Measurements from ENCODE around the gene PTPRD.

Gene PTPRD

GRCh38 chr9:8867148-8867547 lies 1745.7 kb downstream of the PTPRD start:
- no peaks in the 10 kb centered on the region for H3K36me3 ChIP-seq (ENCODE audit: insufficient read depth, low read length)
- DNase-seq (ENCODE audit: low read depth, low spot score): no peak

GRCh38 chr9:8864545-8864896 lies 1748.3 kb downstream of the PTPRD start:
- Histone ChIP-seq H3K27ac (no peak overlapping the region), H3K9ac (ENCODE audit: insufficient read length) (no peak overlapping the region), H3K9me3 (ENCODE audit: low read depth, low read length) (no peaks in the 10 kb centered on the region), H3K36me3 (ENCODE audit: insufficient read depth, low read length) (no peaks in the 10 kb centered on the region), H3K4me3 (no peak overlapping the region)
- TF ChIP-seq EZH2 (IDR thresholded peaks at IDR 0.05): no peak
- no peak for TF ChIP-seq POLR2AphosphoS5 (IDR thresholded peaks at IDR 0.05; ENCODE audit: borderline replicate concordance, low read depth, low read length)
- no peak for TF ChIP-seq FOXP2 (optimal IDR thresholded peaks at IDR 0.05; ENCODE audit: control extremely low read depth, extremely low read length, insufficient read depth)
- no peak for DNase-seq (ENCODE audit: low read depth, low spot score)

More at GRCh38 chr9:8867148-8867547, 1745.7 kb downstream of the PTPRD start:
- Histone ChIP-seq H3K27ac (no peak overlapping the region), H3K4me3 (no peak overlapping the region), H3K9me3 (ENCODE audit: low read depth, low read length) (no peaks in the 10 kb centered on the region), H3K9ac (ENCODE audit: insufficient read length) (no peak overlapping the region)
- TF ChIP-seq POLR2AphosphoS5 (IDR thresholded peaks at IDR 0.05; ENCODE audit: borderline replicate concordance, low read depth, low read length): no peak
- no peak for TF ChIP-seq FOXP2 (optimal IDR thresholded peaks at IDR 0.05; ENCODE audit: control extremely low read depth, extremely low read length, insufficient read depth)

- Histone ChIP-seq H3K9me3 (ENCODE audit: low read depth, low read length) (no peaks in the 10 kb centered on the region), H3K27ac (no peak overlapping the region), H3K9ac (ENCODE audit: insufficient read length) (no peak overlapping the region), H3K4me3 (no peak overlapping the region), H3K36me3 (ENCODE audit: insufficient read depth, low read length) (no peaks in the 10 kb centered on the region)
- DNase-seq (ENCODE audit: low read depth, low spot score): no peak
- TF ChIP-seq POLR2AphosphoS5 (IDR thresholded peaks at IDR 0.05; ENCODE audit: borderline replicate concordance, low read depth, low read length) (no peak), FOXP2 (optimal IDR thresholded peaks at IDR 0.05; ENCODE audit: control extremely low read depth, extremely low read length, insufficient read depth) (no peak), EZH2 (IDR thresholded peaks at IDR 0.05) (no peak)
Measured at GRCh38 chr9:8863886-8864544, 1748.8 kb downstream of the PTPRD start.

- Histone ChIP-seq H3K9ac (ENCODE audit: insufficient read length) (no peak overlapping the region), H3K9me3 (ENCODE audit: low read depth, low read length) (no peaks in the 10 kb centered on the region), H3K27ac (no peak overlapping the region), H3K36me3 (ENCODE audit: insufficient read depth, low read length) (no peaks in the 10 kb centered on the region), H3K4me3 (no peak overlapping the region)
- TF ChIP-seq POLR2AphosphoS5 (IDR thresholded peaks at IDR 0.05; ENCODE audit: borderline replicate concordance, low read depth, low read length) (no peak), EZH2 (IDR thresholded peaks at IDR 0.05) (no peak), FOXP2 (optimal IDR thresholded peaks at IDR 0.05; ENCODE audit: control extremely low read depth, extremely low read length, insufficient read depth) (no peak)
- DNase-seq (ENCODE audit: low read depth, low spot score): no peak
Measured at GRCh38 chr9:8863069-8863468, 1749.7 kb downstream of the PTPRD start.

- no peak for DNase-seq (ENCODE audit: low read depth, low spot score)
- no peak overlapping the region for H3K4me3 ChIP-seq
- TF ChIP-seq POLR2AphosphoS5 (IDR thresholded peaks at IDR 0.05; ENCODE audit: borderline replicate concordance, low read depth, low read length) (no peak), EZH2 (IDR thresholded peaks at IDR 0.05) (no peak), FOXP2 (optimal IDR thresholded peaks at IDR 0.05; ENCODE audit: control extremely low read depth, extremely low read length, insufficient read depth) (no peak)
Measured at GRCh38 chr9:8860925-8861324, 1751.9 kb downstream of the PTPRD start.

GRCh38 chr9:8860086-8860485 lies 1752.7 kb downstream of the PTPRD start:
- Histone ChIP-seq H3K9me3 (ENCODE audit: low read depth, low read length) (no peaks in the 10 kb centered on the region), H3K27ac (no peak overlapping the region), H3K4me3 (no peak overlapping the region), H3K9ac (ENCODE audit: insufficient read length) (no peak overlapping the region), H3K36me3 (ENCODE audit: insufficient read depth, low read length) (no peaks in the 10 kb centered on the region)
- no peak for TF ChIP-seq POLR2AphosphoS5 (IDR thresholded peaks at IDR 0.05; ENCODE audit: borderline replicate concordance, low read depth, low read length)
- no peak for TF ChIP-seq EZH2 (IDR thresholded peaks at IDR 0.05)
- no peak for TF ChIP-seq FOXP2 (optimal IDR thresholded peaks at IDR 0.05; ENCODE audit: control extremely low read depth, extremely low read length, insufficient read depth)
- no peak for DNase-seq (ENCODE audit: low read depth, low spot score)

More at GRCh38 chr9:8860925-8861324, 1751.9 kb downstream of the PTPRD start:
- H3K36me3 ChIP-seq (ENCODE audit: insufficient read depth, low read length): no peaks in the 10 kb centered on the region
- H3K27ac ChIP-seq: no peak overlapping the region
- no peaks in the 10 kb centered on the region for H3K9me3 ChIP-seq (ENCODE audit: low read depth, low read length)
- no peak overlapping the region for H3K9ac ChIP-seq (ENCODE audit: insufficient read length)

- Histone ChIP-seq H3K9ac (ENCODE audit: insufficient read length) (no peak overlapping the region), H3K27ac (no peak overlapping the region), H3K36me3 (ENCODE audit: insufficient read depth, low read length) (no peaks in the 10 kb centered on the region), H3K9me3 (ENCODE audit: low read depth, low read length) (no peaks in the 10 kb centered on the region), H3K4me3 (no peak overlapping the region)
- TF ChIP-seq POLR2AphosphoS5 (IDR thresholded peaks at IDR 0.05; ENCODE audit: borderline replicate concordance, low read depth, low read length): no peak
- no peak for DNase-seq (ENCODE audit: low read depth, low spot score)
Measured at GRCh38 chr9:8859416-8859815, 1753.4 kb downstream of the PTPRD start.

- H3K4me3 ChIP-seq: no peak overlapping the region
- no peak for DNase-seq (ENCODE audit: low read depth, low spot score)
- no peak for TF ChIP-seq FOXP2 (optimal IDR thresholded peaks at IDR 0.05; ENCODE audit: control extremely low read depth, extremely low read length, insufficient read depth)
- no peak for TF ChIP-seq EZH2 (IDR thresholded peaks at IDR 0.05)
- TF ChIP-seq POLR2AphosphoS5 (IDR thresholded peaks at IDR 0.05; ENCODE audit: borderline replicate concordance, low read depth, low read length): no peak
- no peaks in the 10 kb centered on the region for H3K36me3 ChIP-seq (ENCODE audit: insufficient read depth, low read length)
- H3K9ac ChIP-seq (ENCODE audit: insufficient read length): no peak overlapping the region
- H3K27ac ChIP-seq: no peak overlapping the region
- H3K9me3 ChIP-seq (ENCODE audit: low read depth, low read length): no peaks in the 10 kb centered on the region
Measured at GRCh38 chr9:8858596-8859161, 1754.1 kb downstream of the PTPRD start.
